ENCODE results near the gene TRIM14. TPM values are rescaled to one million over a fixed set of nuclear protein-coding genes. Genes with fewer than 3 reads are reported as not detected.

The TRIM14 gene
- total and polyA plus RNA-seq, 2 donors (not counting 1 experiment from before 2014, with no cell fraction given), result 22.5 to 23.9 TPM

- Histone ChIP-seq H3K27me3 (replicated peaks in 1 of 4; ENCODE audit: control extremely low read depth in 1 of 4, control insufficient read depth in 3 of 4, insufficient read depth in 4 of 4, low read length in 3 of 4) (no peaks in the 10 kb centered on the region), H3K4me2 (replicated peaks; ENCODE audit: low read depth, low read length, poor library complexity, severe bottlenecking) (no peak overlapping the region), H3K36me3 (replicated peaks in 1 of 2; ENCODE audit: control extremely low read depth in 1 of 2, control insufficient read depth in 1 of 2, extremely low read depth in 1 of 2, insufficient read depth in 2 of 2, low read length in 1 of 2) (peaks cover 0 to 3% of the 10 kb centered on the region in 2 experiments), H2AFZ (ENCODE audit: insufficient read depth, low read depth, low read length, poor library complexity, severe bottlenecking) (no peak overlapping the region), H3K9me3 (ENCODE audit: control extremely low read depth in 1 of 3, control insufficient read depth in 2 of 3, insufficient read depth in 1 of 3, low read length in 2 of 3) (no peaks in the 10 kb centered on the region), H3K27ac (ENCODE audit: low read length in 2 of 2) (peak overlapping the region in 1 of 2 donors; percentile 18), H3K79me2 (ENCODE audit: control insufficient read depth, insufficient read depth, low read length) (peaks cover 7% of the 10 kb centered on the region), H3K4me1 (ENCODE audit: control insufficient read depth in 2 of 2, insufficient read depth in 2 of 2, low read length in 2 of 2) (peaks cover 3 to 13% of the 10 kb centered on the region in 2 donors), H4K20me1 (ENCODE audit: control insufficient read depth, insufficient read depth, low read length, poor library complexity, severe bottlenecking) (peaks cover 5% of the 10 kb centered on the region), H3K9ac (ENCODE audit: low read length) (no peak overlapping the region), H3K4me3 (ENCODE audit: control extremely low read depth in 1 of 5, extremely low read depth in 1 of 5, insufficient read depth in 1 of 5, low read depth in 2 of 5, low read length in 4 of 5) (no peak overlapping the region)
- TF ChIP-seq, protein P1, sequence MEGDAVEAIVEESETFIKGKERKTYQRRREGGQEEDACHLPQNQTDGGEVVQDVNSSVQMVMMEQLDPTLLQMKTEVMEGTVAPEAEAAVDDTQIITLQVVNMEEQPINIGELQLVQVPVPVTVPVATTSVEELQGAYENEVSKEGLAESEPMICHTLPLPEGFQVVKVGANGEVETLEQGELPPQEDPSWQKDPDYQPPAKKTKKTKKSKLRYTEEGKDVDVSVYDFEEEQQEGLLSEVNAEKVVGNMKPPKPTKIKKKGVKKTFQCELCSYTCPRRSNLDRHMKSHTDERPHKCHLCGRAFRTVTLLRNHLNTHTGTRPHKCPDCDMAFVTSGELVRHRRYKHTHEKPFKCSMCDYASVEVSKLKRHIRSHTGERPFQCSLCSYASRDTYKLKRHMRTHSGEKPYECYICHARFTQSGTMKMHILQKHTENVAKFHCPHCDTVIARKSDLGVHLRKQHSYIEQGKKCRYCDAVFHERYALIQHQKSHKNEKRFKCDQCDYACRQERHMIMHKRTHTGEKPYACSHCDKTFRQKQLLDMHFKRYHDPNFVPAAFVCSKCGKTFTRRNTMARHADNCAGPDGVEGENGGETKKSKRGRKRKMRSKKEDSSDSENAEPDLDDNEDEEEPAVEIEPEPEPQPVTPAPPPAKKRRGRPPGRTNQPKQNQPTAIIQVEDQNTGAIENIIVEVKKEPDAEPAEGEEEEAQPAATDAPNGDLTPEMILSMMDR (IDR thresholded peaks at IDR 0.05), result no peak
- no peak for TF ChIP-seq EZH2 (IDR thresholded peaks at IDR 0.05; ENCODE audit: borderline replicate concordance, insufficient read depth, low read depth, low read length, poor library complexity, severe bottlenecking)
- intact Hi-C loops (cut with micrococcal nuclease), result loop anchor here (2.0 kb wide), 1 partner anchor 43 kb away; the partner anchor contains the start of gene TRIM14
- Mint-ChIP-seq H3K27ac (no peak overlapping the region), H3K4me3 (no peak overlapping the region), H3K9me3 (ENCODE audit: insufficient read depth) (no peaks in the 10 kb centered on the region), H3K4me1 (peaks cover 11% of the 10 kb centered on the region), H3K27me3 (no peaks in the 10 kb centered on the region)
- no peak for ATAC-seq (ENCODE audit: low read depth)
- WGBS (ENCODE audit: insufficient coverage), result 58% methylated on average over 5 of the region's 6 CpGs
- ChIA-PET CTCF (interaction anchor here (0.6 to 5.4 kb wide), 14 partner anchors 26 to 448 kb away, joined by 3 to 46 read pairs (median 5); partner anchors contain the start of genes TBC1D2 and TRIM14), POLR2A (no interaction called here)
- DNase-seq, result no peak
Measured at GRCh38 chr9:98075332-98075805, 43.7 kb downstream of the TRIM14 start.

Measured in B cell (primary cell).